ENCODE results near the gene MYBBP1A.

The MYBBP1A gene

DNA sequence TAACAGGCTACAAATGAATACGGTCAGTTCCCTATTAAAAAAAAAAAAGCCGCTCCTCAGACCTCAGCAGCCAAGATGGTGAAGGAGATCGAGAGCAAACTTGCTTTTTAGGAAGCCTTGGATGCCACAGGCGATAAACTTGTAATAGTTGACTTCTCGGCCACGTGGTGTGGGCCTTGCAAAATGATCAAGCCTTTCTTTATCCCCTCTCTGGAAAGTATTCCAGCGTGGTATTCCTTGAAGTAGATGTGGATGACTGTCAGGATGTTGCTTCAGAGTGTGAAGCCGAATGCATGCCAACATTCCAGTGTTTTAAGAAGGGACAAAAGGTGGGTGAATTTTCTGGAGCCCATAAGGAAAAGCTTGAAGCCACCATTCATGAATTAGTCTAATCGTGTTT is 16.9 kb upstream of the MYBBP1A start:
- DNase-seq (ENCODE audit: extremely low read depth in 1 of 2, low read depth in 1 of 2): no peak

DNA sequence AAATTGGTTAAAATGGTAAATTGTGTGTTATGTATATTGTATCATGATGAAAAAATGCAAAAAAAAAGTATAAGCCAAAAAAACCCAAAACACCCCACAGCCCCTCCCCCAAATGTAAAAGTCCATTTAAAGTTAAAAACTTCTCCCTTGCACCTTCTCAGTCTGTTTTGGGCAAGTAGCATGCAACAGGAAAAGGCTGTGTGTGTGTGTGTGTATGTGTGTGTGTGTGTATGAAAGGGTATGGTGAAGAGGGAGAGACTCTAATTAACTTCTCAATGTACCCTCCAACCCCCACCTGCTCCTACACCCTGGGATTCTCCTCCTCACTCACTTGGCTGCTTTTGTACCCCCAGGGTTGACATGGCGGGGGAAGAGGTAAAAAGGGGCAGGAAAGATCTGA is 14.4 kb upstream of the MYBBP1A start:
- no peak for DNase-seq (ENCODE audit: extremely low read depth in 1 of 2, low read depth in 1 of 2)

DNA sequence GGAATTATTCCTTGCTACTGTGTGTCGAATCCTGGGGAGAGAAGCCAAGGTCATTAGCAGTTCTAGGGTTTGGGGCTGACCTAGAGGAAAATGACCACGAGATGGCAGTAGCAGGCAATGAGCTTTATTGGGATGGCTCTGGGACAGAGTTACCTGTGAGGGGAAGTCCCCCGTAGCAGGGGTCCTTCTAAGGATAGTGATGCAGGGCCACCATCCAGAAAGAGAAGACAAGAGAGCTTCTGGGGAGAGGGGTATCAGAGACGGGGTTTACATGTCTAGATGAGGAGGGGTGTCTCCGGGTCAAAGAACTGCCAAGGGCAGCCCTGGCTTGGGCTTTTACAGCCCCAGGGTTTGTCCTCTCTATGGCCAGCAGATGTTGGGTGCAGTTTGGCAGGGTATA is 11.6 kb upstream of the MYBBP1A start:
- peak in 1 of 2 donors; percentile 29 for DNase-seq (ENCODE audit: extremely low read depth in 1 of 2, low read depth in 1 of 2)

DNA sequence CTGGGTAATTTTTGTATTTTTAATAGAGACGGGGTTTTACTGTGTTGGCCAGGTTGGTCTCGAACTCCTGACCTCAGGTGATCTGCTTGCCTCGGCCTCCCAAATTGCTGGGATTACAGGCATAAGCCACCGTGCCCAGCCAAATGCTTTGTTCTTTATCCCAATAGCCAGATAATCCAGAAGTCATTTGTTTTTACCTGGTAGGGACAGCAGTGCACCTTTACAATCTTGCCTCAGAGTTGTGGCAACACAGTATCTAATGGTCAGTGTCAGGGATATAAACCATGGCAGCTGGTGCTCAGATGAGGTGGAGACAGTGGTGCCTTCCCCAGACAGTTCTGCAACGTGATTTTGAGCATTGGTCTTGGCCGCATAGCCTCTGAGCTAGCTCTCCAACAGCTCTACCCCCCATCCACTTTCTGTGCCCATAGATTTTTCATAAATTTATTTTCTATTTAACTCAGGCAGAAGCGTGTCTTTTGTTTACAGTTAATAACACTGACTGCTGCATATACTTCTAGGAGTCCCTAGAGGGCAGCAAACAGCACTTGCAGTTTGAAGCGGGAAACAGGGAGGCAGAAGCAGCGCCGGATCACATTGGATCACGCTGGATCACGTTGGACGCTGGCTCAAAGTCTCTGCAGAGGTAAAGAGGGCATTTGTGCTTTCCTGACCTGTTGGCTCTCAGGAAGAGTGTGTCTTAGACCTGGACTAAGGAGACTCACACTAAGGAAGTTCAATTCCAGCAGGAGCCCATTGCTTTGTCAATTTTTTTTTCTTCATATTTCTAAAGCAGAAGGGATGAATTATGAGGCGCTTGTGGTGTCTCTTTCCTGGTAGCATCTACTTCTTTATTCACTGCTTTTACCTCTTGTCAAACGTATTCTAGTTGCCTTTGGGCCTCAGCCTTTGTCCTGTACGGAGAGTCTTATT is 10.3 kb upstream of the MYBBP1A start:
- DNase-seq (ENCODE audit: extremely low read depth in 1 of 2, low read depth in 1 of 2): peak in 1 of 2 donors; percentile 34

DNA sequence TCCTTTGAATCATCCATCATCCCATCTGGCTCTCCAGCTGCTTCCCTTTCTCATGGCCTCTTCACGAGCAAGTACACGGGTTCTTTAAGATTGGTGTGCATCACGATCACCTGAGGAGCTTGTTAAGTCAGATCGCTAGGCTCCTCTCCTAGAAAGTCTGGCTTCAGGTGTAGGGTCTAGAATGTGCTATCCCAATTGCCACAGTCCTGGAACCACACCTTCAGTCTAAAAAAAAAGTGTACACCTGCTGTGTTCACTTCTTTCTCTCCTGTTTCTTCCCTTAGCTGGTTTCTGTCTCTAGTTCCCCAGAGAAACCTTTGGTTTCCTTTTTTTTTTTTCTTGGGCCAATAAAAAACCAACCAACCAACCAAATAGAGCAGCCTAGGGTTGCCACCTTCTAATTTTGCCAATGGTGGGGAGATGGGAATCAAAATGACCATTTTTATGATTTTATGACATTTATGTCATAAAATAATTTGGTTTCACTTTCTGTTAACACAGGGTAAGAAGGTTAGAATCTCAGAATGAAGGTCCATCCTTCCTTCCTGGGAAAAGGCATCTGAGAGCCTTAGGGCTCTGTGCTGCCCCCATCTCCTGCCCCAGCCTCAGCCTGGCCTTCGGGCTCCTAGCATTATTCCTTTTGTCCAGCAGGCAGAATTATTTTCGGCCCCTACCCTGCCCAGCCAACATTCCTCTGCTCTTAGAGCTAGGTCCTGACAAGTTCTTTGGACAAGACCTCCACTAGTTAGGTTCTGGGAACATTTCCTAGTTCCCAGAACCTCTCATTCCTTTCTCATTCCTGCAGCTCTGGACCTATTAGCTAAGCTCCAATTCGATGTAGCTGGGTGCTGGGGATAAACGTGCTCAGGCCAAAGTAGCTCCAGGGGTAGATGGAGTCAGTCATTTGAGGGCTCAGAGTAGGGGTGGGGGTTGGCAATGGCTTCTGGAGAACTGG is 7.1 kb upstream of the MYBBP1A start:
- no peak for DNase-seq (ENCODE audit: extremely low read depth in 1 of 2, low read depth in 1 of 2)

DNA sequence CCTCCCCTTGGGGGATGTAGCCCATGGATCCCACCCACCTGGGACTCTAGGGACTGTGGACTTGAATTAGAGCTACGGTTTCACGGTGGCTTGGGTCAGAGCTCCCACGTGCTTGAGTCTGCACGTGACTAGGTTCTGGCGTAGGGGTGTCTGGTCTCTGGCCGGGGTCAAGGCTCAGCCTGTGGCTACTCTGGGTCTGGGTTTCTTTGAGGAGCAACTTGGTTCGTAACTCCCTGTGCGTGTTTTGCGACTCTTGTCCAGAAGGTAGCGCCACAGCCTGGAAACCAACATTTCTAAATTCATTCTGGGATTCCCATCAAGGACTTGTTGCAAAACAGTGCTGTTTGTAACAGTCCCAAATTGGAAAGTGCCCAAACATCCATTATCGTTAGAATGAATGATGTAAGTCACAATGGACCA is 5.7 kb upstream of the MYBBP1A start:
- no peak for DNase-seq (ENCODE audit: extremely low read depth in 1 of 2, low read depth in 1 of 2)

DNA sequence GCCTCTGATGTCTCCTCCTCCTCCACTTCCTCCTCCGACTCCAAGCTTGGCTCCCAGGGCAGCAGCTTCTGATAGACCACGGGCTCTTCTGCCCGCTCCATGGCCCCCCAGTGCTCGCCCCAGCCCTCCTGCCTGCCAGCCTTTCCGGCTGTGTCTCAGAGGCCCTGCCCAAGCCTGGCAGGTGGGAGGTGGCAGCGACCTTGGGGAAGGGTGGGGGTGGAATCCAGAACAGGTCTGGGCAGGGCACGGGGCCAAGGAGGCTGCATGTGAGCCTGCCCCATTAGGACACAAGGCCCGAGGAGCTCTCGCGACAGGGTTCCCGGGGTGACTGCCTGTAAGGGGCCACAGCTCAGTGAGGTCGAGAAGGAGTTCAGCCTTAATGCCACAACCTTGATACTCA is 5.2 kb upstream of the MYBBP1A start, which contains the start of gene GGT6:
Gene GGT6 (minus strand): TSS at position 157 of the 400 bp plus-strand sequence. CDS start 56 bp downstream, at position 101.
- no peak for DNase-seq (ENCODE audit: extremely low read depth in 1 of 2, low read depth in 1 of 2)

DNA sequence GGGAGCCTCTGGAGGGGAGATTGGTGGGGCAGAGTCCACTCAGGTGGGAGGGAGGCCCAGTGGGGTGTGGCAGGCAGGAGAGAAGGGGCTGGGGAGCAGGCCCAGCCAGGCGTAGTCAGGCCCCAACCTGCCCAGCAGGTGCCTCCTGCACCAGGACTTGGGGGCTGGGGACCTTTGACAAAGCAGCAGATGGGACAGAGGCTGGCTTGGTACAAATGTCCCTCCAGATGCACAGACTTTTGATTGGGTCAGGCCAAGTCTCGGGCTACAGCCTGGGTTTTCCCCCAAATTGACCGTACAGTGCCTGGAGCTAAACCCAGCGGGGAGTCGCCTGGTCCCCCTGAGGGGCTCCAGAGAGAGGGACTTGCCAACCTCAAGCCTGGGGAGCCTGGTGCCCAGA is 4.8 kb upstream of the MYBBP1A start:
- no peak for DNase-seq (ENCODE audit: extremely low read depth in 1 of 2, low read depth in 1 of 2)

DNA sequence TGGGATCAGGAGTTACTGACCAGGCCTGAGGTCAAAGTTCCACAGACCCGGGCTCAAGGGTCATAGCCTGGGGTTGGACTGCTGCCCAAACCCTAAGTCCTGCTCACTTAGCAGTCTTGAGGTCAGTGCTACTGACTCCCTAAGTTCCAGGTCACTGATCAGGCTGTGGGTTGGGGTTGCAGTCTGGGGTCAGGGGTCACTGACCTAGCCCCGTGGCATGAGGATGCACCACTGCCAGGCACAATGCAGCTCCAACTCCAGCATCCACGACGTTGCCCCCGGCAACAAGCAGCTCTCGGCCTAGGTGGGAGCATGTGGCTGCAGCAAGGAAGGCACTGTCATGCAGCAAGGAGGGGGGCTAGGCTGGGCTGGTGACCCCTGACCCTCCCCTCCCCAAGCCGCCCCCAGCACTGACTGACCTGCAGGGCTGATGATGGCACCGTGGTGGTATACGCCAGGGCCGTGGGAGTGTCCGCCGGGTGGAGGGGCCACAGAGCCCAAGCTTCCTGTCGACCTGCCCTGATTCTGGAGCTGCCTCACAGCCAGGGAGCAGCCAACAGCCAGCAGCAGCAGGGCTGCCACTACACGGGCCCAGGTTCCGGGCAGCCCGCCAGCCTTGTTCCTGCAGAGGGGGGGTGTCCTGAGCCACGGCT is 4.1 kb upstream of the MYBBP1A start:
- no peak for DNase-seq (ENCODE audit: extremely low read depth in 1 of 2, low read depth in 1 of 2)

DNA sequence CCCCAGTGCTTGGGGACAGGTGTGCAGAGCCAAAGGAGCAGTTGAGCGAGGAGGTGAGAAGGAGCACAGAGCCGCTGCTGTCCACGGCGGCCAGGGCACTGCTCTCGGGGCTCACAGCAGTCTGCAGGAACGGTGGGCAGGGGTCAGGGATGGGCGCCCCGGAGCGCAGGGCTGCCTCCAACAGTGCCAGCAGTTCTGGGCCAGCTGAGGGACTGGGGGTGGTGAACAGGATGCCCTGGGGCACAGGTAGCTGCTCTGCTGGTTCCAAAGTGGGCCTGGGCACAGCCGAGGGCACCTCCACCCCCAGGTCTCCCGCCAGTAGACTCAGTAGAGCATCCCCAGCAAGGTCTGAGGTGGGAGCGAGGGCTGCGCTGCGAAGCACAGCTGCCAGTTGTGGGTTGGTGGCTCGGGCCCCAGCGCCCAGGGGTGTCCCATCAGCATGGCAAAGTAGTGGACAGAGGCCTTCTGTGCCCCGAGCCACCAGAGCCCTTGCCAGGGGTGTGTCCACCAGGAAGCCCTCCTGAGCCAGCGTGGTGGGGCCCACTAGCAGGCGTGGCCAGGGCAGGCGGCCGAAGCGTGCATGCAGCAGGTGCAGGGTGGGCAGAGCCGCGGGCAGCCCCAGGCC is 3.3 kb upstream of the MYBBP1A start:
- DNase-seq (ENCODE audit: extremely low read depth in 1 of 2, low read depth in 1 of 2): no peak

DNA sequence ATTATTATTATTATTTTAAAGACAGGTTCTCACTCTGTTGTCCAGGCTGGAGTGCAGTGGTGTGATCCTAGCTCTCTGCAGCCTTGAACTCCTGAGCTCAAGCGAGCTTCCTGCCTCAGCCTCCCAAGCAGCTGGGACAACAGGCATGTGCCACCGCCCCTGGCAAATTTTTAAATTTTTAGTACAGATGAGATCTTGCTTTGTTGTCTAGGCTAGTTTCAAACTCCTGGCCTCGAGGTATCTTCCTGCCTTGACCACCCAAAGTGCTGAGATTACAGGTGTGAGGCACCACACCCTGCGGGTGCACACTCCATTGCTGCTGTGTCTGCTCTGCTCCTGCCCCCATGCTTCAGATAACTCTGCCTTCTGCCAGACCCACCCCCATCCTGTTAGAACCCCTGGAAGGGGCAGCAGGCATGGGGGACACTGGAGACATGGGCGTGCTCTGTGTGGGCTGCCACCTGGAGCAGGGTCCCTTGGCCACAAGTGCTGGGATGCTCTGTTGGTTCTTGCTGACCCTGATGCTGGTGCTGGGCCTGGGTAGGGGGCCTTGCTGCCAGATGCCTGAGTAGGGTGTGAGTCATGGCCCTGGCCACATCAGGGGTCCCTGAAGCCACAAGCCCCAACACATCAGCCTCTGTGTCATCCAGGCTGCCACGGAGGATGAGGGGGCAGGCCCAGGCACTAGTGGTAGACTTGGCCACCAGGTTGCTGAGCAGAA is 2.6 kb upstream of the MYBBP1A start:
- no peak for DNase-seq (ENCODE audit: extremely low read depth in 1 of 2, low read depth in 1 of 2)

DNA sequence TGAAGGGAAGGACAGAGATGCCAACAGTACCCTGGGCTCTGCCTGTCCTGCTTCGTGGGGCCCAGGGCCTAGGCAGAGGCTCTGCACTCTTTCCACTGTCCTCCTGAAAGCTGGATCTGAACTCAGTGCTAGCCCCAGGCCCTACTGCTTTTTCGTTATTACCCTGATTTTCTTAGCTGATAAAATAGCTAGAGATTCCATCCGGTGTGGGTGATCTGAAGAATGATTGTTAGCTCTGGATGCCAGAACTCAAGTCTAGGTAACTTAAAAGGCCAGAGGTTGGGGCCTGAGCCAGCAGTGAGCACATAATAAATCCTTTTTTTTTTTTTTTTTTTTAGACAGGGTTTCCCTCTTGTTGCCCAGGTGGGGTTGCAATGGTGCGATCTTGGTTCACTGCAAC is 1.8 kb upstream of the MYBBP1A start:
- DNase-seq (ENCODE audit: extremely low read depth in 1 of 2, low read depth in 1 of 2): no peak

DNA sequence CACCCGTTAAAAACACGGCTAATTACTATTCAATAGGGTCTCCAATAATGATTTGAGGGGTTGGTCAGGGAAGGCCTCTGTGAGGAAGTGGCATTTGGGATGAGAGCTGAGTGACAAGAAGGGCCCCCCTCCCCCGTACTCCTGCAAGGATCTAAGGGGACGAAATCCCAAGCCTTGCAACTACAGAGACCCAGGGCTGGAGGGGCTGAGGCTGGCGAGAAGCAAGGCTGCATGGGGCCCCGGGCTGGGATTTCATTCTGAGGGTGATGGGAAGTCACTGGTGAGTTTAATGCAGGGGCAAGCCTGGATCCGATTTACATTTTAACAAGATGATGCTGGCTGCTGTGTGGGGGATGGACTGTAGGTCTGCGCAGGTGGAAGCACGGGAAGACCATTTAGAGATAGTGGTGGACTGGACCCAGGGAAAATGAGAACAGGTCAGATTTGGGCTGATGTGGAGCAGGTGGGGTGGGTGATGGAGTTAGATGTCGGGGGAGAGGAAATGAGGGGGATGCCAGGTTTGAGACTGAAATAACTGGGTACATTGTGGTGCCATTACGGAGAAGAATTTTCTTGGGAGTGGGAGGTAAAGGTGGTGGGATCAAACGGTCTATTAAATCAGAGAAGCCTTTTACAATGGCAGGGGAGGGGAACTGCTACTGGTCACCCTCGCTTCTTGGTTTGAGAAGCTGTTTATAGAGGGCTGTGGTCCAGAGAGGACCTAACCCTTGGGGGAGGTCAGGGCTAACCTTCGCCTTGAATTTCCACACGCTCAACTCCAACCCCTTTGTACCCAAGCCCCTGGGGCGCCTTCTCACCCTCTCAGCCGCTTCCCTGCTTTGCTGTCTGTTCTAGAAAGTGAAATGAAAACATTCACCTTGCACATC is 932 bp upstream of the MYBBP1A start:
- DNase-seq (ENCODE audit: extremely low read depth in 1 of 2, low read depth in 1 of 2): no peak

DNA sequence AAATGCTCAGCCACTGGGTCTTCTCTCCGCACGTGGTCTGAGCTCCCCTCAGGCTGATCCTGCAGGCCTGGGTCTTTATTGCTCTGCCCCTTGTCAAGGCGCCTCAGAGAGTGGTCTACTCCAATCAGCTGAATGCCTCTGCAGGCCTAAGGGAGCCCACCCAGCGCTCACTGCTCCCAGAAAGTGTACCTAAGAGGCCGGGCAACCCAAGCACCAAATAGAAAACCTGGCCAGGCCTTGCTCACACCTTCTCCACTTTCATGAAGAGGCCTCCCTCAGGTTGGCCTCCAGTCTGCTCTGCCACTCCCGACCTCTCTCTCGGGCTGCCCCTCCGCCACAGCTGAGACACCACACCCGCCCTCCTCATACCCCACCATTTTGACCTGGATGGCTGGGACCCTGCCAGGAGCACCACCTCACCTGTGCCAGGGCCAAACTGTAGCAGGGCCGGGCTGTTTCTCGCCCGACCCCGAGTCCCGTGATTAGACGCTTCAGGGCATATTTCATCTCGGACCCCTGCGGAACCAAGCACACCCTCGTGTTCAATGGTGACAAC is 665 bp downstream of the MYBBP1A start:
- no peak for DNase-seq (ENCODE audit: extremely low read depth in 1 of 2, low read depth in 1 of 2)

DNA sequence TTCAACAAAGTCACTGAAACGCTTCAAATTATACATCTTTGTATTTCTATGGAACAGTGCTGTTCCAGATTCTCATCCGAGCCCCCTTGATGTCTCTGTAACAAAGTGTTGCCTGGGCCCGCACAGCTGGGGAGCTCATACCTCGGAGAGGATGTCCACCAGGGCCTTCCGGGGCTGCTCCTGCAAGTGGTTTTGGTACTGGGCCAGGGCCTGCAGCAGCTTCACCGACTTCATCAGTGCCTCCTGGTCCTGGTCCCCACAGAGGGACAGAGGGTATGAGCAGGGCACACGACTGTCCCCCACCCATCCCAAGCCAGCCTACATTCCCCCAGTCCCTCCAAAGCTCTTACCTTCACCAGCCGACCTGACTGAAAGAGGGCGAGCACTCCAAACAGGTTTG is 1.5 kb downstream of the MYBBP1A start:
- DNase-seq (ENCODE audit: extremely low read depth in 1 of 2, low read depth in 1 of 2): no peak

DNA sequence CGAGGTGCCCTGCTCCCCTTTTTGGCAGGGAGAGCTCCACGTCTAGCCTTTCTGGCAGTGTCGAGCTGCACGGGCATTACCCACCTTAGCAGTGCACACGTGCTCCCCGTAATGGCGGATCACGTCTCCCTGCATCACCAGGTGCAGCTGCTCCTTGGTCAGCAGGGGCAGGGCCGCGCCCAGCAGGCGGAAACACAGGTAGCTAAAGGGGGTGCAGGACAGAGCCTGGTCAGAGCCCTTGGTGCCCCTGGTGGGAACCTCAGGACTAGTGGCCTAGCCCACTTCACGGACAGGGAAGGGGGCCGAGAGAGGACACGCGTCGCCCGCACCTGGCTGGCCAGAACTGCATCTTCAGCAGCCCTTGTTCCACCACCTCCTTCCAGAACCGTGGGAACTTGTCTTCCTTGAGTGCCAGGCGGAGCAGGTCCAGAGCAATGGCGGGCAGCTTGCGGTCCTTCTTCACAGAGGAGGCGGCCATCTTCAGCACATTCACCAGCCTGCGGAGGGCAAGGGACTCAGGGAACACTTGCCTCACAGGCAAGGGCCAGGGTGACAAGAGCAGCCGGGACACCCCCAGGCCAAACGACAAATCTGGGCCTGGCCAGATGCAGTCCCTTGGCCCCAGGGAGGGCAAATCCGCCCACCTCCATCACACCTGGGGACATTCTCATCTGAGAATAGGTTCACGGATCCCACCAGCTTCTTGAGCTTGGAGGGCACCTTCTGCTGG is 3.2 kb downstream of the MYBBP1A start:
- no peak for DNase-seq (ENCODE audit: extremely low read depth in 1 of 2, low read depth in 1 of 2)

DNA sequence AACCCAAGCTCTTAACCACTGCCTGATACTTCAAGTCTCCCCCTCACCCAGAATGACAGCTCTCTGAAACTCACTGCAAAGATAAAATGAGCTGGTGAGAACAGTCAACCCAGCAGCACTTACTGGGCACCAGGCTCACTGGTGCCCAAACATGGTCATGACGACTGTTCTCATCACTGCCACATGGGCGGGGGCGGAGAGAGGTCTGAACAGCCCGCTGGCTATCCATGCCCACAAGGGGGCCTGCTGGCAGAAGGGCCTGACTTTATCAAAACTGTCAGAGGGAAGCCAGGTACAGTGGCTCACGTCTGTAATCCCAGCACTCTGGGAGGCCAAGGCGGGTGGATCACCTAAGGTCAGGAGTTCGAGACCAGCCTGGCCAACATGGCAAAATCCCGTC is 4.0 kb downstream of the MYBBP1A start:
- no peak for DNase-seq (ENCODE audit: extremely low read depth in 1 of 2, low read depth in 1 of 2)

DNA sequence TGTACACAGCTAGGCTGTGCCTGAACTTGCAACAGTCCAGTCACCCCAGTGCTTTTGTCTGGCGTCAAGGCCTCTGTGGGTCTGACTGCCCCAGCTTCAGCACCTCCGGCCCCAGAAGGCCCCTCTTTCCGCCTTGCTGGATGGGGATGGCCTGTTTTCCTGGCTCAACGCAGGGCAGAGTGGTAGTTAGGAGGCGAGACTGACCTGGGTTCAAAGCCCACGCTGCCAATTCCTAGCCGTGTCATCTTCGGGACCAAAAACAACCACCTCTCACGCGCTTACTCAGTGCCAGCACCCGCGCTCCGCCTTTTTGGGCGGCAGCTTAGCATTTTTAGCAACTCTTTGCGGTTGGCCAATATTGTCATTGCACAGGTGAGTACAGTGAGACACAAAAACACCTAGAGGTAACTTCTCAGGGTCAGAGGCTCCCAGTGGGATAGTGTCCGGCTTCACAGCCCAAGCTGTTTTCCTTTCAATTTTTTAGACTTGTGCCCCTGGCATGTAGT is 4.6 kb downstream of the MYBBP1A start:
- no peak for DNase-seq (ENCODE audit: extremely low read depth in 1 of 2, low read depth in 1 of 2)
